IgD-negative memory B cell (primary cell): Measurements from ENCODE around the gene TUBG2. TPM values are rescaled to one million over a fixed set of nuclear protein-coding genes. Genes with fewer than 3 reads are reported as not detected.
A peak's percentile ranks its signal among the peaks of the same experiment; 100 is the strongest.
"Not testable (repeated sequence)": the region's sequence is repeated elsewhere in the genome, so short reads cannot be mapped to it uniquely, and the experiment has no call there.

Experiments
- H3K27ac Mint-ChIP-seq, 3 donors: one replicate each; pipeline ENCODE4 v1.8.0; 2020 to 2022; ENCODE audit warnings: mild to moderate bottlenecking in 3 of 3, mixed read lengths in 3 of 3, moderate library complexity in 1 of 3
- H3K27me3 Mint-ChIP-seq: one replicate; pipeline ENCODE4 v1.8.0; 2021; ENCODE audit warnings: mixed read lengths
- H3K36me3 Mint-ChIP-seq: one replicate; pipeline ENCODE4 v1.8.0; 2020; ENCODE audit warnings: mild to moderate bottlenecking, mixed read lengths
- H3K4me1 Mint-ChIP-seq, 3 donors: one replicate each; pipeline ENCODE4 v1.8.0; 2020 to 2022; ENCODE audit warnings: mixed read lengths in 3 of 3, mild to moderate bottlenecking in 1 of 3
- H3K4me3 Mint-ChIP-seq, 4 donors: one replicate each; pipeline ENCODE4 v1.8.0; 2020 to 2022; ENCODE audit warnings: mild to moderate bottlenecking in 4 of 4, mixed read lengths in 4 of 4, moderate library complexity in 3 of 4
- H3K9me3 Mint-ChIP-seq, 3 donors: one replicate each; pipeline ENCODE4 v1.8.0; 2020 to 2021; ENCODE audit warnings: mixed read lengths in 3 of 3, mild to moderate bottlenecking in 1 of 3
- polyA plus RNA-seq: library from polyadenylated mRNA; unstranded; fragments of 300-500 nt; fragmentation: Illumina TruSeq; gene quantifications from one replicate; pipeline ENCODE4 v1.2.3, GENCODE V29; 2021

Gene TUBG2
- polyA plus RNA-seq, 1 donor from 2014 or later: 2.5 TPM

DNA sequence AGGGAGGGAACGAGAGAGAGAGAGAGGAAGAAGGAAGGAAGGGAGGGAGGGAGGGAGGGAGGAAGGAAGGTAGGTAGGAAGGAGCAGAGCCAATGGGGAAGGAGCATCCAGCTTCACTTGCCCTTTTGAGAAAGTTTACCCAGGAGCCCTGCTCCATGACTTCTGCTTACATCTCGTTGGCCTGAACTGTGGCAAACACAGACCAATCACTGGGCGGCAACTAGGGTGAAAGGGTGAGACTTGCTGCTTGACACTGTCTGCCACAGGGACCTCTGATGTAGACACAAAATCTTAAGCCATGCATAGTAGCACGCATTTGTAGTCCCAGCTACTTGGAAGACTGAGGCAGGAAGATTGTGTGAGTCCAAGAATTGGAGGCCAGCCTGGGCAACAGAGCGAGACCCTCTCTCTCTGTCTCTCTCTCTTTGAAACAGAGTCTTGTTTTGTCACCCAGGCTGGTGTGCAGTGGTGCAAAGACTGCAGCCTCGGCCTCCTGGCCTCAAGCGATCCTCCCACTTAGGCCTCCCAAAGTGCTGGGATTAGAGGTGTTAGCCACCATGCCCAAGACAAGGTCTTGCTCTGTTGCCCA is 19.5 kb upstream of the TUBG2 start:
- Mint-ChIP-seq H3K27ac (no peak overlapping the region), H3K9me3 (no peaks in the 10 kb centered on the region), H3K36me3 (peaks cover 1% of the 10 kb centered on the region), H3K27me3 (peaks cover 7% of the 10 kb centered on the region), H3K4me1 (no peaks in the 10 kb centered on the region), H3K4me3 (no peak overlapping the region)

DNA sequence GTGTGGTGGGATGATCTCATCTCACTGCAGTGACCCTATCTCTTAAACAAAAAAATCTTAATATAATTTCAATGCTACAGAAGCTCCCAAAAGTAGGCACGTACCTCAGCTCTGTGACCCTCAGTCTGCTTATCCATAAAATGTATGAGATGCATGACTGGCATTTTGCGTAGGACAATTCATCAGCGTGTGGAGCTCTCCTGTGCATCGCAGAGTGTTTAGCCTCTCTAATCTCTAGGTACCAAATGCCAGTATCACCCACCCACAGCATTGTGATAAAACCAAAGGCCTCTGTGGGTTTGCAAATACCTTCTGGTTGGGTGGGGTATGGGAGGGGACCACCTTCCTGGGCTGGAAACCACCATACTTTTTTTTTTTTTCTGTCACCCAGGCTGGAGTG is 19.0 kb upstream of the TUBG2 start:
- no peak overlapping the region for H3K27ac Mint-ChIP-seq
- no peaks in the 10 kb centered on the region for H3K9me3 Mint-ChIP-seq
- H3K27me3 Mint-ChIP-seq: peaks cover 7% of the 10 kb centered on the region
- no peaks in the 10 kb centered on the region for H3K4me1 Mint-ChIP-seq
- peaks cover 1% of the 10 kb centered on the region for H3K36me3 Mint-ChIP-seq
- no peak overlapping the region for H3K4me3 Mint-ChIP-seq

DNA sequence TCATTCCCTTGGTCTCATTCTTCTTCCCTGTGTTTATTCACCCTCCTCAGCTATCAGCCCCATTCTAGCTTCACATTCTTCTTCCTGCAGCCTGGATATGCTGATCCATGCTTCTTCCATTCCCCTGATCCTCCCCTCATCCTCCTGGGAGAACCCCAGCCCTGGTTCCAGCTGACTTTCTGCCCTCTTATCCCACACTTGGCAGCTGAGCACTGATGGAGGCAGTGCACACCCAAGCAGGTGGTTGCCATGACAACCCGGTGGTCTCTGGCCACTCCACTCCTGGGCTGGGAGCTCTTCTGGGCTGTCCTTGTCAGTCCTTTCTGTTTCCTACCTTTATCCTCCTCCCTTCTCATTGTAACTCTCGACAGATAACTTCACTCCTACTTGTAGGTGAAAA is 16.7 kb upstream of the TUBG2 start:
- peaks cover 7% of the 10 kb centered on the region for H3K27me3 Mint-ChIP-seq
- peaks cover 1% of the 10 kb centered on the region for H3K36me3 Mint-ChIP-seq
- H3K4me1 Mint-ChIP-seq: no peaks in the 10 kb centered on the region
- no peak overlapping the region for H3K27ac Mint-ChIP-seq
- no peak overlapping the region for H3K4me3 Mint-ChIP-seq
- H3K9me3 Mint-ChIP-seq: no peaks in the 10 kb centered on the region

DNA sequence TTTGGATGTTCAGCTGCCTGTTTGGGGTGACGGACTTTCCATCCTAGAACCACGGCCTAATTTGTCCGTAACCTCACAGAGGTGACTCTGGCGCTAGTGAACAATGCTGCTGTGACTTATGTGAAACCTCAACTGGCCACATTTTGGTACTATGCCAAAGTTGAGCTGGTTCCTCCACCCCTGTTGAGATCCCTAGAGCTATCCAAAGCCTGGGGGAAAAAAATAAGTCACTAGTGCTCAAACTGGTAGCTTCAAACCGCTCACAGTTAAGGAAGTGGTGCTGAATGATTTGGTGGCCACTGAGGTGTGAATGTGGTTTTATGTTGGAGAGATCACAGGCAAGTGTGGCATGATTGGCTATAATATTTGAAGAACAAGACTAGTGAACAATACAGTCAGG is 11.3 kb upstream of the TUBG2 start:
- no peaks in the 10 kb centered on the region for H3K9me3 Mint-ChIP-seq
- peaks cover 0 to 8% (median 1%) of the 10 kb centered on the region in 3 donors for H3K4me1 Mint-ChIP-seq
- H3K4me3 Mint-ChIP-seq: peak overlapping the region in 1 of 4 donors; percentile 34
- H3K27me3 Mint-ChIP-seq: peaks cover 10% of the 10 kb centered on the region
- no peak overlapping the region for H3K27ac Mint-ChIP-seq
- H3K36me3 Mint-ChIP-seq: no peaks in the 10 kb centered on the region

DNA sequence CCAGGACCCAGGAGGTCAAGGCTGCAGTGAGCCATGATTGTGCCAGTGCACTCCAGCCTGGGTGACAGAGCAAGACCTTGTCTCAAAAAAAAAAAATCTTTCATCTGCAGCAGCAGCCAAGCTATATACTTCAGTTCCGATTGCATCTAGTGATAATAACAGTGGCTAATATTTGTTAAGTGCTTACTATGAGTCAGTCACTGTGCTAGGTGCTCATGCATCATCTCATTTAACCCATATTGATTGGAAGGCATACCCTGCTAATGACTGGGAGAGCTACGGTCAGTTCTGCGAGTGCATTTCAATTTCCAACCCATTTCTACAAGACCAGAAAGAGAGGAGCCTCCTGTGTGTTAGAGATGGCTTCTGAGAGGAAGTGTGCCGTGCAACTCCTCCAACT is 7.7 kb upstream of the TUBG2 start:
- H3K4me3 Mint-ChIP-seq: no peak overlapping the region
- H3K36me3 Mint-ChIP-seq: no peaks in the 10 kb centered on the region
- peaks cover 11 to 17% (median 14%) of the 10 kb centered on the region in 3 donors for H3K4me1 Mint-ChIP-seq
- no peak overlapping the region for H3K27ac Mint-ChIP-seq
- H3K9me3 Mint-ChIP-seq: no peaks in the 10 kb centered on the region
- H3K27me3 Mint-ChIP-seq: peaks cover 36% of the 10 kb centered on the region

DNA sequence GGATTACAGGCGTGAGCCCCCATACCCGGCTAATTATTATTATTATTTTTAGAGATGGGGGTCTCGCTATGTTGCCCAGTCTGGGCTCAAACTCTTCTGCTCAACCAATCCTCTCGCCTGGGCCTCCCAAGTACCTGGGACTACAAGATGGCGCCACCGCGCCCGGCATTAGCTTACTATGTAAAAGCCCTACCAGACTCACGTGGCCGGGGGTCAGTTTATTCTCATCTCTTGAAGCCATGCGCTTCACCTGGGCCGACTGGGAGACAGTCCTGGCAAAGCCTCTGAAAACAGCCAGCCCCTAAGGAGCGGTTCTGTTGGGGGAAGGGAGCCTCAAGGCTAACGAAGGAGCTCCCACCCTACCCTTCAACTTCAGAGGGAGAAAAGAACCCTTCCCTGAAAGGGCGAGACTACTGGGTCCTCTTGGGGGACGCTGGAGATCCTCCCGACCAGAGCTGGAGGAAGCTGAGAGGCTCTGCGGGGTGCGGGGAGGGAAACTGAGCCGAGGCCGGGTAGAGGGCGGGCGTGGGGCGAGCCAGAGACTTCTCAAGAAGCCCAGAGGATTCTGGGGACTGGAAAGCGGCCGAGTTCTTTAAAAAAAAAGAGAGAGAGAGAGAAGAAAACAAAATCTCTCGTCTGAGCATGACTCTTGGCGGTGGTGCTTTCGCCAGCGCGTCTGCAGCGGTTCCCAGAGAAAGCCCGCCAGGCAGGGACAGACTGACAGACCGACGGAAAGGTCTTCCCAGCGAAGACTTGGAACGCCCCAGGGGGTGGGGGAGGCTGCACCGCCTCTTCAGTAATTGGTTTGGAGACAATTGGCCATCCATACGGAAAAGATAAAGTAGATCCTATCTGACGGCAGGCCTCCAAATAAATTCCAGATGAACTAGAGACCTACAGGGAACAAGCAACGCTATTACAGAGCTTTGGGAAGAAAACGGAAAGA is 5.6 kb upstream of the TUBG2 start:
- Mint-ChIP-seq H3K4me3 (peak overlapping the region in 1 of 4 donors; percentile 37), H3K4me1 (peaks cover 14 to 21% (median 18%) of the 10 kb centered on the region in 3 donors), H3K27ac (no peak overlapping the region), H3K36me3 (no peaks in the 10 kb centered on the region), H3K9me3 (peaks cover 0 to 4% (median 0%) of the 10 kb centered on the region in 3 donors), H3K27me3 (peaks cover 34% of the 10 kb centered on the region)

DNA sequence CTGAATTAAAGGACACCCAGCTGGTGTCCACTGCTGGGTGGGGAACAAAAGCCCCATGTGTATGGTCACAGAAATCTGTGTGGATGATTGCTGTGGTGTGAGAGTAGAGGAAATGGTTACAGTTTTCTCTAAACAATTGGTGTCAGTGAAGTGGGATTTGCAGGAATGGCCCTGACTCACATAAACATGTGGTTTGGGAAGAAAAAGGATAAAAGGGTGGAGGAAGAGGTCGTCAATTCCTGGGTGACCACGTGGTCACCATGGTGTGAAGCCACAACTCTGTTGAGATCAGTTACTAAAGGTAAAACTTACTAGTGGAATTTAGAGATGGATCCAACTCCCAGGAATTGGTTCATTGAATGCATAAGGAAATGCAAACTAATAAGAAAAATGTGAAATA is 3.6 kb upstream of the TUBG2 start:
- H3K27me3 Mint-ChIP-seq: peaks cover 37% of the 10 kb centered on the region
- H3K4me1 Mint-ChIP-seq: peaks cover 20 to 30% (median 23%) of the 10 kb centered on the region in 3 donors
- H3K4me3 Mint-ChIP-seq: peak overlapping the region in 2 of 4 donors; percentile 47 to 55
- H3K27ac Mint-ChIP-seq: no peak overlapping the region
- no peaks in the 10 kb centered on the region for H3K36me3 Mint-ChIP-seq
- peaks cover 0 to 4% (median 0%) of the 10 kb centered on the region in 3 donors for H3K9me3 Mint-ChIP-seq

DNA sequence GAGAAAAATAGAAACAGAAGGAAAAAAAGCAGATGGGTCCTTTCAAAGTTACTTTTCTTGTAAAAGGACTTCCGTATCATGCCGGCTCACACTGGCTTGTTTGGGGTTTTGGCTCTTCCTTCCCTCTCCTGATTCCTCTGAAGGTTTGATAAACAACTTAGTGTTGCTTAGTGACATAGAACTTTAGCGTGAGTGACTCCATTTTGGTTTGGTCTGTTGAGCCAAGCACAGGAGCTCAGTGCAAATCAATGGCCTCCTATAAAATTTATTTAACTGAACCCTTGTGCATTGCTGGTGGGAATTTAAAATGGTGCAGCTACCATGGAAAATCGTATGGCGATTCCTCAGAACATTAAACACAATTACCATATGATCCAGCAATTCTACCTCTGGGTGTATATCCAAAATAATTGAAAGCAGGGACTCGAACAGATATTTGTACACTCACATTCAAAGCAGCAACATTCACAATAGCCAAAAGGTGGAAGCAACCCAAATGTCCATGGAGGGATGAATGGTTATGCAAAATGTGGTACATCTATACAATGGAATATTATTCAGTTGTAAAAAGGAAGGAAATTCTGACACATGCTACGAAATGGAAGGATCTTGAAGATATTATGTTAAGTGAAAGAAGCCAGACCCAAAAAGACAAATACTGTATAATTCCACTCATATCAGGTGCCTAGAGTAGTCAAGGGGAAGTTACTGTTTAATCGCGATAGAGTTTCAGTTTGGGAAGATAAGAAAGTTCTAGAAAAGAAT is 1.1 kb upstream of the TUBG2 start:
- no peaks in the 10 kb centered on the region for H3K36me3 Mint-ChIP-seq
- peaks cover 20 to 33% (median 25%) of the 10 kb centered on the region in 3 donors for H3K4me1 Mint-ChIP-seq
- H3K9me3 Mint-ChIP-seq: peaks cover 0 to 4% (median 0%) of the 10 kb centered on the region in 3 donors
- peaks cover 34% of the 10 kb centered on the region for H3K27me3 Mint-ChIP-seq
- H3K27ac Mint-ChIP-seq: no peak overlapping the region
- H3K4me3 Mint-ChIP-seq: peak overlapping the region; percentile 72 to 96 (median 87)

DNA sequence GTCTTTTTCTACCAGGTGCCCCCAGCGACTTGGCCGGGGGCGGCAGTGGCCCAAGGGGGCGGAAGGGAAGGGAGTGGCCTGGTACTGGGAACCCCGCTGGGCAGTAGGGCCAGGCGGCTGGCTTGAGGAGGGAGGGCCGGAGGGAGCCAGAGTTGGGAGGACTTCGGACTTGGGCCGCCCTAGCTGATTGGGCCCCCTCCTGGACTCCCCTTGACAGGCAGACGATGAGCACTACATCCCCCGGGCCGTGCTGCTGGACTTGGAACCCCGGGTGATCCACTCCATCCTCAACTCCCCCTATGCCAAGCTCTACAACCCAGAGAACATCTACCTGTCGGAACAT is 819 bp downstream of the TUBG2 start:
- peak overlapping the region; percentile 9 to 94 (median 59) for H3K4me3 Mint-ChIP-seq
- H3K36me3 Mint-ChIP-seq: not testable (repeated sequence)

DNA sequence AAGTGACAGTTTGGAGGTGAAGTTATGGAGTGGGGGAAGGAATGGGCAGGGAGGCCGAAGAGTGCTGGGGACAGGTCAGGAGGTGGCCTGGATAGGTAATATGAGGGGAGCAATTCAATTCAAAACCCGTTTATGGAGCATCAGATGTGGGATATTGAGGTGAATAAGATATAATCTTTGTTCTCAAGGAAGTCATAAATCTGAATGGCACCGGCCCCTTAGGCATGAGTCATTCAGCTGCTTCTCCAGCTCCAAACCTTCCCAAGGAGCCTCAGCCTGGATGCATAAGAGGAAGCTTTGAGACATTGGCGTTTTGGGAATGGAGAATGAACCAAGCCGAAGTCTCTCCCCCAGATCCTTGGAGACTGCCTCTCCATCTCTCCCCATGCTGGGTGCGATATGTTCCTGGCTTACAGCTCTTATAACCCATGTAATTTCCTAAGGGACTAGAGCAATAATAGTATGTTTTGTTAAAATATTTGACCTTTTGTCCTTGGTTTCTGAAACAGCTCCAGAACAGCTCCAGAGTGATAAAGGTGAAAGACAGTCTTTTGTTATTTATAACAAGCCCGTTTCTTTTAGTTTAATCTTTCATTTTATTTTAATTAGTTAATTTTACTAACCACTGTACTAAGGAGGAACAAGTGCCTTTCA is 1.7 kb downstream of the TUBG2 start:
- Mint-ChIP-seq H3K36me3 (no peaks in the 10 kb centered on the region), H3K27me3 (peaks cover 13% of the 10 kb centered on the region), H3K4me1 (peaks cover 16 to 26% (median 17%) of the 10 kb centered on the region in 3 donors), H3K27ac (no peak overlapping the region), H3K9me3 (peaks cover 0 to 4% (median 0%) of the 10 kb centered on the region in 3 donors), H3K4me3 (peak overlapping the region in 2 of 4 donors; percentile 27 to 47)

More for the DNA sequence above, 819 bp downstream of the TUBG2 start:
- H3K27ac Mint-ChIP-seq, H3K9me3 Mint-ChIP-seq: not testable (repeated sequence)
- Mint-ChIP-seq H3K27me3 (peaks cover 18% of the 10 kb centered on the region), H3K4me1 (peaks cover 20 to 27% (median 22%) of the 10 kb centered on the region in 3 donors)

DNA sequence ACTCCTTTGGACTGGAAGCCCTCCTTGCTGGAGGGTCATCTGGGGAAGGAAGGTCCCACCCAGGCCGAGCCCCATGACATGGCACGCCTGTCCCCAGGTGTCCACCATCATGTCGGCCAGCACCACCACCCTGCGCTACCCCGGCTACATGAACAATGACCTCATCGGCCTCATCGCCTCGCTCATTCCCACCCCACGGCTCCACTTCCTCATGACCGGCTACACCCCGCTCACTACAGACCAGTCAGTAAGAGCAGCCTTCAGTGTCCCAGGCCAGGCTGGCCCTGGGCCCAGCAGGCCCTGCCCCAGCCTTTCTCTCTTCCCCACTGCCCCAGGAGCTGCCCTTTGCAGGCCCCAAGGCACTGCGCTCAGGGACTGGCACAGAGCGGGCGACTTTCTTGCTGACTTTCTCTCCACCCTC is 6.5 kb downstream of the TUBG2 start:
- peaks cover under 1 to 6% (median 6%) of the 10 kb centered on the region in 3 donors for H3K4me1 Mint-ChIP-seq
- peaks cover 2% of the 10 kb centered on the region for H3K36me3 Mint-ChIP-seq
- H3K4me3 Mint-ChIP-seq: no peak overlapping the region
- H3K27me3 Mint-ChIP-seq: peaks cover 4% of the 10 kb centered on the region
- H3K9me3 Mint-ChIP-seq: no peaks in the 10 kb centered on the region
- H3K27ac Mint-ChIP-seq: no peak overlapping the region

DNA sequence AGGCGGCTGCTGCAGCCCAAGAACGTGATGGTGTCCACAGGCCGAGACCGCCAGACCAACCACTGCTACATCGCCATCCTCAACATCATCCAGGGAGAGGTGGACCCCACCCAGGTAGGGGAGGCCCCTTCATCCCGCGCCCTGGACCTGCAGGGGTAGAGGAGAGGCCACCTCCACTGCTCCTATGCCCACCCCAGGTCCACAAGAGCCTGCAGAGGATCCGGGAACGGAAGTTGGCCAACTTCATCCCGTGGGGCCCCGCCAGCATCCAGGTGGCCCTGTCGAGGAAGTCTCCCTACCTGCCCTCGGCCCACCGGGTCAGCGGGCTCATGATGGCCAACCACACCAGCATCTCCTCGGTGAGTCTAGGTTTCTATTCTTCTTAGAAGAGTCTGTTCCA is 7.0 kb downstream of the TUBG2 start:
- H3K4me1 Mint-ChIP-seq, H3K36me3 Mint-ChIP-seq, H3K27me3 Mint-ChIP-seq, H3K9me3 Mint-ChIP-seq, H3K4me3 Mint-ChIP-seq, H3K27ac Mint-ChIP-seq: not testable (repeated sequence)

DNA sequence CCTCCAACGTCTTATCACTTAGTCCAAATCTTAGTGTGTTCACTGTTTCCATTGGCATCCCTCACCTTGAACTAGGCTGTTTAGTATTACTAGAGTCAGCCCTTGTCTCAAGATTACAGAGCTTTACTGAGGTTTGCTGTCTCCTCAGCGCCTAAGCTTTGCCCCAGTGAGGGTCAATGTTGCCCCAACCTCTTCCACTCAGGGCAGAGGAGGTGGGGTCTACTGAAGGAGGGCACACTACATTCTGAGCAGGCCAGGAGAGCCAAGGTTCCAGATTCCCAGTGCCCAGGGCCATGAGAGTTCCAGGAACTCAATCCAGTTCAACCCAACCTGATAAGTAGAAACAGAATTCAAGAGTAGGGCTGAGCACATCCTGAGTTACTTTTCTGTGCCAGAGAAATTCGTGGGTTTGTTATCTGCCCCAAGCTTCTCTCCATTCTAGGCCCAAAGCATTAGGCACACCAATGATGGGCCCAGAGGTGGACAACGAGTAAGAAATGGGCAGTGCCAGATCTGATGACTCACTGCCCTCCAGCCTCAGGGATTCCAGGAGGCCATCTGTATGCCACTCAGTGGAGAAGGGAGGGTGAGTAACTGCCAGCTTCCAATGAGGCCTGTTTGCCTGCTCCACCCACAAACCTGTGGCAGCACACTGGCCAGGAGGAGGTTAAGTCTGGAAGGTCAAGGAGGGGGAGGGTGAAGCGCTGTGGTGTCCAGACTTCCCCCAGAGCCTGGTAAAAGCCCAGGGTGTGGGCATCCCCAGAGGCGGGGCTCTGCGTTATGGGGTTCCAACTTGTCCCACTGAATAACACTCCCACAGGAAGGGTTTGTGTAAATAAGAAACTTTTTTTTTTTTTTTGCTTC is 8.2 kb downstream of the TUBG2 start:
- peaks cover 15% of the 10 kb centered on the region for H3K27me3 Mint-ChIP-seq
- H3K9me3 Mint-ChIP-seq: no peaks in the 10 kb centered on the region
- H3K27ac Mint-ChIP-seq: peak overlapping the region in 2 of 3 donors; percentile 40 to 45
- H3K36me3 Mint-ChIP-seq: peaks cover 2% of the 10 kb centered on the region
- H3K4me1 Mint-ChIP-seq: peaks cover 5 to 10% (median 10%) of the 10 kb centered on the region in 3 donors
- H3K4me3 Mint-ChIP-seq: peak overlapping the region in 1 of 4 donors; percentile 9

DNA sequence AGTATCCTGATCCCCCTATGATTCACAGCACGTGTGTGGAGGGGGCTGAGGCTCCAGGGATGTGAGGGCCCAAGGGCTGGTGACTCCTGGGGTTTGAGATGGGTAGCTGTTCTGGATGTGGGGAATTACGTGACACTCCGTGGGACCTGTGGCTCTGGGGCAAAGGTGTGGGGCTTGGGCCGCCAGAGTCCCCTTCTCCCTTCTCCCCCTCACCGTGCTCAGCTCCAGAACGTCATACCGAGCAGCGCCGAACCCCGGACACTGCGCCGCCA is 10.6 kb downstream of the TUBG2 start:
- Mint-ChIP-seq H3K27ac (no peak overlapping the region), H3K27me3 (peaks cover 21% of the 10 kb centered on the region), H3K36me3 (peaks cover 2% of the 10 kb centered on the region), H3K4me1 (peaks cover 11 to 17% (median 13%) of the 10 kb centered on the region in 3 donors), H3K4me3 (peak overlapping the region in 3 of 4 donors; percentile 38 to 72 (median 56)), H3K9me3 (no peaks in the 10 kb centered on the region)
